H9 (cell line): ENCODE measurements around the gene UBE3C. TPM values are rescaled to one million over a fixed set of nuclear protein-coding genes. Genes with fewer than 3 reads are reported as not detected.

Source experiments
- DNase-seq: peaks from one replicate; pipeline ENCODE4 v3.0.0-alpha.2; 2017
- H2AFZ ChIP-seq: one replicate; pipeline ENCODE4 v1.6.1; 2013; ENCODE audit warnings: mild to moderate bottlenecking, low read length, control low read depth, moderate library complexity
- H2AK5ac ChIP-seq: 2 replicates; pipeline ENCODE4 v1.6.1; 2013; ENCODE audit warnings: low read length, control low read depth, mixed read lengths; ENCODE audit not compliant: insufficient read length
- H2BK120ac ChIP-seq: one replicate; pipeline ENCODE4 v1.6.1; 2013; ENCODE audit warnings: low read depth, mild to moderate bottlenecking, low read length, control low read depth, inconsistent platforms; ENCODE audit not compliant: poor library complexity, severe bottlenecking
- H2BK12ac ChIP-seq: 2 replicates; pipeline ENCODE4 v1.6.1; 2013; ENCODE audit warnings: low read length, control low read depth, mixed read lengths, low read depth; ENCODE audit not compliant: insufficient read length
- H2BK15ac ChIP-seq: 2 replicates; pipeline ENCODE4 v1.6.1; 2013; ENCODE audit warnings: low read depth, low read length, control low read depth
- H2BK20ac ChIP-seq: one replicate; pipeline ENCODE4 v1.6.1; 2013; ENCODE audit warnings: low read depth, mild to moderate bottlenecking, low read length, control low read depth, inconsistent platforms; ENCODE audit not compliant: poor library complexity, severe bottlenecking
- H2BK5ac ChIP-seq: 2 replicates; pipeline ENCODE4 v1.6.1; 2013; ENCODE audit warnings: low read length, control low read depth, mixed read lengths; ENCODE audit not compliant: insufficient read length
- H3K14ac ChIP-seq: 2 replicates; pipeline ENCODE4 v1.6.1; 2013; ENCODE audit warnings: low read length, control low read depth; ENCODE audit not compliant: insufficient read depth
- H3K18ac ChIP-seq: 2 replicates; pipeline ENCODE4 v1.6.1; 2013; ENCODE audit warnings: low read depth, mild to moderate bottlenecking, mixed read lengths, low read length, control low read depth; ENCODE audit not compliant: insufficient read length
- H3K23ac ChIP-seq: 2 replicates; pipeline ENCODE4 v1.6.1; 2013; ENCODE audit warnings: low read length, control low read depth, mixed read lengths, low read depth; ENCODE audit not compliant: insufficient read length
- H3K23me2 ChIP-seq: 2 replicates; pipeline ENCODE4 v1.6.1; 2013; ENCODE audit warnings: low read depth, mild to moderate bottlenecking, mixed read lengths, low read length, control low read depth; ENCODE audit not compliant: insufficient read length, poor library complexity, severe bottlenecking
- H3K27ac ChIP-seq: 2 replicates; pipeline ENCODE4 v1.5.1; 2013; ENCODE audit warnings: low read length, control low read depth, mixed read lengths, low read depth; ENCODE audit not compliant: insufficient read length
- H3K27me3 ChIP-seq: 2 replicates; pipeline ENCODE4 v1.6.1; 2013; ENCODE audit warnings: low read length, control low read depth, inconsistent platforms; ENCODE audit not compliant: insufficient read depth
- H3K4ac ChIP-seq: 2 replicates; pipeline ENCODE4 v1.6.1; 2013; ENCODE audit warnings: low read depth, mild to moderate bottlenecking, control low read depth, inconsistent platforms, low read length, moderate library complexity
- H3K4me1 ChIP-seq: 2 replicates; pipeline ENCODE4 v1.6.1; 2013; ENCODE audit warnings: low read length, control low read depth, inconsistent platforms; ENCODE audit not compliant: insufficient read depth
- H3K4me2 ChIP-seq: 2 replicates; pipeline ENCODE4 v1.6.1; 2013; ENCODE audit warnings: low read length, control low read depth, mixed read lengths; ENCODE audit not compliant: insufficient read length, insufficient read depth
- H3K56ac ChIP-seq: 2 replicates; pipeline ENCODE4 v1.6.1; 2013; ENCODE audit warnings: low read depth, mild to moderate bottlenecking, mixed read lengths, low read length, control low read depth; ENCODE audit not compliant: insufficient read length
- H3K79me1 ChIP-seq: 2 replicates; pipeline ENCODE4 v1.6.1; 2013; ENCODE audit warnings: low read depth, mild to moderate bottlenecking, moderate library complexity, low read length, control low read depth, inconsistent platforms; ENCODE audit not compliant: insufficient read depth, poor library complexity, severe bottlenecking
- H3K79me2 ChIP-seq: 2 replicates; pipeline ENCODE4 v1.6.1; 2013; ENCODE audit warnings: low read length, control low read depth, inconsistent platforms; ENCODE audit not compliant: insufficient read depth
- H3K9ac ChIP-seq: 2 replicates; pipeline ENCODE4 v1.6.1; 2013; ENCODE audit warnings: low read length, control low read depth, mixed read lengths; ENCODE audit not compliant: insufficient read length; ENCODE audit errors: extremely low read depth
- H3K9me3 ChIP-seq: one replicate; pipeline ENCODE4 v1.6.1; 2013; ENCODE audit warnings: low read depth, low read length, inconsistent platforms; ENCODE audit not compliant: control insufficient read depth
- H3T11ph ChIP-seq: one replicate; pipeline ENCODE4 v1.6.1; 2013; ENCODE audit warnings: mild to moderate bottlenecking, low read length, control low read depth, inconsistent platforms
- H4K20me1 ChIP-seq: one replicate; pipeline ENCODE4 v1.6.1; 2013; ENCODE audit not compliant: control insufficient read depth, insufficient read length, insufficient read depth
- H4K5ac ChIP-seq: 2 replicates; pipeline ENCODE4 v1.6.1; 2013; ENCODE audit warnings: low read depth, mild to moderate bottlenecking, mixed read lengths, low read length, control low read depth; ENCODE audit not compliant: insufficient read length
- H4K8ac ChIP-seq: replicated peaks from 2 replicates; pipeline ENCODE4 v1.6.1; 2013; ENCODE audit warnings: low read length, control low read depth, mixed read lengths, low read depth; ENCODE audit not compliant: insufficient read length
- H4K91ac ChIP-seq: 2 replicates; pipeline ENCODE4 v1.6.1; 2013; ENCODE audit warnings: low read depth, mild to moderate bottlenecking, moderate library complexity, mixed read lengths, low read length, control low read depth; ENCODE audit not compliant: insufficient read length
- H3K27ac Mint-ChIP-seq, 3 experiments: 2 replicates in 2 of 3; 3 replicates in 1 of 3; pipeline ENCODE4 v1.8.0; 2020 to 2021; ENCODE audit warnings: mixed read lengths in 3 of 3, mild to moderate bottlenecking in 1 of 3, moderate library complexity in 1 of 3
- H3K27me3 Mint-ChIP-seq: 2 replicates; pipeline ENCODE4 v1.8.0; 2021; ENCODE audit warnings: low read depth, mild to moderate bottlenecking, moderate library complexity, mixed read lengths
- H3K36me3 Mint-ChIP-seq, 3 experiments: 2 replicates in 2 of 3; 3 replicates in 1 of 3; pipeline ENCODE4 v1.8.0; 2020 to 2021; ENCODE audit warnings: low read depth in 3 of 3, mixed read lengths in 3 of 3; ENCODE audit not compliant: insufficient read depth in 1 of 3
- H3K4me1 Mint-ChIP-seq, 2 experiments: 2 replicates each; pipeline ENCODE4 v1.8.0; 2020; ENCODE audit warnings: mixed read lengths in 2 of 2
- H3K4me3 Mint-ChIP-seq, 2 experiments: 2 replicates in 1 of 2; 3 replicates in 1 of 2; pipeline ENCODE4 v1.8.0; 2020 to 2021; ENCODE audit warnings: mild to moderate bottlenecking in 2 of 2, mixed read lengths in 2 of 2, moderate library complexity in 1 of 2
- H3K9me3 Mint-ChIP-seq, 2 experiments: 2 replicates in 1 of 2; 3 replicates in 1 of 2; pipeline ENCODE4 v1.8.0; 2020; ENCODE audit warnings: mild to moderate bottlenecking in 2 of 2, mixed read lengths in 2 of 2, moderate library complexity in 1 of 2
- CTCF ChIP-seq: fragments of 200-600 bp; sonication (generic); conservative IDR thresholded peaks from 3 replicates; pipeline ENCODE4 v1.8.0; 2021; ENCODE audit warnings: antibody characterized with exemption, mild to moderate bottlenecking
- WGBS: extraction: QIAGEN DNeasy Blood & Tissue Kit; methylation state at CpG from one replicate; pipeline ENCODE4 v1.1.7; 2013; ENCODE audit warnings: missing lambda C conversion rate, low lambda C conversion rate, mixed read lengths; ENCODE audit not compliant: insufficient read length; ENCODE audit errors: extremely low coverage; 5-methylcytosine and 5-hydroxymethylcytosine counted together
- total RNA-seq: library from RNA; stranded (reverse); gene quantifications from 2 replicates; pipeline ENCODE4 v1.2.1, GENCODE V29; 2021

The UBE3C gene
- total RNA-seq, 1 experiment from 2014 or later = 63.3 TPM

DNA sequence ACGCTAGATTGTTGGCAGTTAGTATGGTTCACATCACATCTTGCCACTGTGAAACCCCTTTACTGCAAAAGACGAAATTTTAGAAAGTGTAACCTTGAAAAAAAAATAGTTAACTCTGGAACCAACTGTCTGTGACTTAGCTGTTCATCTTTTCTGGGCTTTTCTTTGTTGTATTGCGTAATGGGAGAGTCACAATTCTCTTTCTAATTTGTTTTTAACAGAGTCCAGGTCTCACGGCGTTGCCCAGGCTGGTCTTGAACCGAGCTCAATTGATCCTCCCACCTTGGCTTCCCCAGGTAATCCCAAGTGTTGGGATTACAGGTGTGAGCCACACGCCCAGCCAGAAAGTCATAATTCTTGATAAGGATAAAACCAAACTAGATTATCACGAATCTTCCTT, 14.5 kb downstream of the UBE3C start:
- Histone ChIP-seq H4K8ac (no peak overlapping the region), H4K20me1 (peaks cover 4% of the 10 kb centered on the region), H4K91ac (no peak overlapping the region), H3K27ac (no peak overlapping the region), H3K56ac (no peak overlapping the region), H3K4me2 (no peak overlapping the region), H3K4me1 (peaks cover 3% of the 10 kb centered on the region; the same call in 1 of the 2 replicates), H3K79me1 (peaks cover 18% of the 10 kb centered on the region), H3K18ac (no peak overlapping the region), H2AFZ (no peak overlapping the region), H2BK120ac (no peak overlapping the region), H3K4ac (no peak overlapping the region), H3K23me2 (no peaks in the 10 kb centered on the region), H2BK20ac (no peak overlapping the region), H3K27me3 (no peaks in the 10 kb centered on the region), H3K79me2 (peaks cover 54% of the 10 kb centered on the region; the same call in 1 of the 2 replicates), H3K14ac (no peak overlapping the region), H2BK12ac (no peak overlapping the region), H2BK5ac (no peak overlapping the region), H2BK15ac (no peak overlapping the region), H2AK5ac (no peak overlapping the region), H3K9ac (no peak overlapping the region), H3K9me3 (no peaks in the 10 kb centered on the region), H3K23ac (no peak overlapping the region), H3T11ph (no peak overlapping the region), H4K5ac (no peak overlapping the region)
- H3K36me3 Mint-ChIP-seq = peaks cover 0 to 10% (median 0%) of the 10 kb centered on the region in 3 experiments; a peak in 4 of 7 replicates
- H3K27me3 Mint-ChIP-seq = no peaks in the 10 kb centered on the region
- no CpG with 5 or more reads among the region's 8 CpGs for WGBS
- no peak overlapping the region for H3K4me3 Mint-ChIP-seq
- DNase-seq = no peak
- peaks cover 34 to 40% of the 10 kb centered on the region in 2 experiments for H3K4me1 Mint-ChIP-seq
- H3K9me3 Mint-ChIP-seq = no peaks in the 10 kb centered on the region
- H3K27ac Mint-ChIP-seq = peak overlapping the region in 2 of 3 experiments; percentile 66 to 87; a peak in 3 of 7 replicates
- no peak for TF ChIP-seq CTCF
